Kidney glomerular epithelial cell (primary cell): ENCODE data around the gene TJP3.

Source experiments
- DNase-seq: peaks from one replicate; lab custom pipeline; 2025; lab: John Stamatoyannopoulos, UW

TJP3 gene

DNA sequence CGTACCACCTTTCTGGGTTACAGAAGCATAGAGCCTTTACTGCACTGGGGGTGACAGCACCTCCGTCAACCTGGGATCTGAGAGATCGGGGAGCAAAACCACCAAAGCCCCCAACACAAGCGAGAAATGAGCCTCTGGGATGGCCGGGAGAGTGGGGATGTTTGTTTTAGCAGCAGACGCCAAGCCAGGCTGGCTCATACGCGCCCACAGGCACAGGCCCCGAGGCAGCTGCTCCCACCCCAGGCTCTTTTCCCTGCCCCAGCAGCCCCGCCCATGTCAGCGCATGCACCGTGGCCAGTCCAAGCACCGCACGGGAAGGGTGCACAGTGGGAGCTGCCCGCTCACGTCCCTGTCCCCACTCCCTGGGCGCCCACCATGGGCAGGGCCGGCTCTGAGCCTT lies 16.5 kb upstream of the TJP3 start:
- DNase-seq = no peak

DNA sequence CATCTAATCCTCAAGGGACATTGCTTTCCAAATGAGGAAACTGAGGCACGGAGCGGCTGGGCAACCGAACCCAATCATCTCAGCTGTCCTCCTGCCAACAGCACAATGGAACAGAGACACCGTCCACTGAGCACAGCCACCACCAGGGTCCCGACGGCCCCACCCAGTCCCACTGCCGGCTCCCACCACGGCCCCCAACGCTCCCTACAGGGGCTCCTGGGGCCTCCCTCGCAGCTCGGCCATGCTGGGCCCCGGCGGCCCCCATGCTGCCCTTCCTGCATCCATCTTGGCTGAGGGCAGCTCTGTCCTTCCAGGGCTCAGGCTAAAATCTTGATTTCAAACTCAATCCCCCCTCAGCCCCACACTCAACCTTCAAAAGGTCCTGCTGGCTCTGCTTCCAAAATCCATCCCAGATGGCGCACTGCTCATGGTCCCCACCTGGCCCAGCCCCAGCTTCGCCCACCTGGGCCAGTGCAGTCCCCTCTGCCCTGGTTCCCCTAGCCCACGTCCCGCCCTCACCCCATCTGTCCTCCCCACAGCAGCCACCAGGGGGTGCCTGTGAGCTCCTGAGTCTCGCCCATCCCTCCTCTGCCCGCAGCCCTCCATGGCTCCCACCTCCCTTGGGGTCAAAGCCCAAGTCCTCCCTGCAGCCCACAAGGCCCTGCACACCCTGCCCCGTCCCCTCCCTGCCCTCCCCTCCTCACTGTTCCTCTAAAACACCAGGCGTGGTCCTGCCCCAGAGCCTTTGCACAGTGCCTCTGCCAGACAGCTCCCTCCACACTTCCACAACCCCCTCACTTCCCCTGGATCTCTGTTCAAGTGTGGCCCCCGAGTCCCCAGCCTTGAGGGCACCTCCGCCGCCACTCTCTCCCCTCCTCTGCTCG lies 15.8 kb upstream of the TJP3 start:
- no peak for DNase-seq

GRCh38 chr19:3693025-3693925 lies 14.9 kb upstream of the TJP3 start:
- no peak for DNase-seq

- no peak for DNase-seq
Measured at GRCh38 chr19:3694361-3695123, 13.6 kb upstream of the TJP3 start.

- no peak for DNase-seq
Measured at GRCh38 chr19:3695124-3695733, 13.0 kb upstream of the TJP3 start.

- DNase-seq = no peak
Measured at GRCh38 chr19:3695986-3696659, 12.1 kb upstream of the TJP3 start.

- DNase-seq = no peak
Measured at GRCh38 chr19:3696660-3696995, 11.6 kb upstream of the TJP3 start.

- DNase-seq = no peak
Measured at GRCh38 chr19:3697094-3697493, 11.1 kb upstream of the TJP3 start.

GRCh38 chr19:3697671-3698385 lies 10.4 kb upstream of the TJP3 start:
- no peak for DNase-seq

GRCh38 chr19:3698386-3698950 lies 9.7 kb upstream of the TJP3 start:
- DNase-seq = no peak

DNA sequence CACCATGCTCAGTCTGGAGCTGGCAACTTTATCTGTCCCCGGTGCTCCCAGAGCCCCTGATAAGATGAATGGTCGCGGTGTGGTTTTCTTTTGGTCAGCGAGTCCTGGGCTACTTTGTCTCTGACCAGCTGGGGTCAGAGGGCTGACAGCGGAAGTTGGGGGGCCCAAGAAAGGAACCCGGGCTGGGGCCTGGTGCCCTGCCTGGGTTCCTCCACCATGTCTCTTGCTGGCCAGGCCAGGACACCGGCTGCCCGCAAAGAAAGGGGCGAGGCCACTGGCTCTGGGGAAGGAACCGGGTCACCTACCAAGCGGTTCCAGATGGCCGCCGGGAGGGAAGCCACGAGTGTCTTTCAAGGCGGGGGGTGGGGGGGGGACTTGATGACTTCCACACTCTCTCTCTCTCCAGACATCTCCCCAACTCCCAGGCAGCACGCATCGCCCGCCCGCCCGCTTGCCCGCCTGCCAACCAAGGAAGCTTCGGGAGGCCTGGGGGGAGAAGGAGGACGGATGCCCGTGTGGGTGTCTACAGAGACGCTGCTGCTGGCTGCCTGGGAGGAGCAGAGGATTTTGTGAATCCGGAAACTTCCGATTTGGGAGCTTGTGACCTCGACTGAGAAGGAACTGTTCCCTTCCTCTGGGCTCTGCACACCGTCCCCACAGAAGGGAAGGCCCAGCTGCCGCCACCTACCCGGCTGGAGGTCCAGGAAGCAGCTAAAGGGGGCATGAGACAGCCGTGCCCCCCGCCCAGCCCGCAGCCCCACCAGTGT lies 9.0 kb upstream of the TJP3 start:
- DNase-seq = no peak

- DNase-seq = no peak
Measured at GRCh38 chr19:3699741-3700241, 8.4 kb upstream of the TJP3 start.

DNA sequence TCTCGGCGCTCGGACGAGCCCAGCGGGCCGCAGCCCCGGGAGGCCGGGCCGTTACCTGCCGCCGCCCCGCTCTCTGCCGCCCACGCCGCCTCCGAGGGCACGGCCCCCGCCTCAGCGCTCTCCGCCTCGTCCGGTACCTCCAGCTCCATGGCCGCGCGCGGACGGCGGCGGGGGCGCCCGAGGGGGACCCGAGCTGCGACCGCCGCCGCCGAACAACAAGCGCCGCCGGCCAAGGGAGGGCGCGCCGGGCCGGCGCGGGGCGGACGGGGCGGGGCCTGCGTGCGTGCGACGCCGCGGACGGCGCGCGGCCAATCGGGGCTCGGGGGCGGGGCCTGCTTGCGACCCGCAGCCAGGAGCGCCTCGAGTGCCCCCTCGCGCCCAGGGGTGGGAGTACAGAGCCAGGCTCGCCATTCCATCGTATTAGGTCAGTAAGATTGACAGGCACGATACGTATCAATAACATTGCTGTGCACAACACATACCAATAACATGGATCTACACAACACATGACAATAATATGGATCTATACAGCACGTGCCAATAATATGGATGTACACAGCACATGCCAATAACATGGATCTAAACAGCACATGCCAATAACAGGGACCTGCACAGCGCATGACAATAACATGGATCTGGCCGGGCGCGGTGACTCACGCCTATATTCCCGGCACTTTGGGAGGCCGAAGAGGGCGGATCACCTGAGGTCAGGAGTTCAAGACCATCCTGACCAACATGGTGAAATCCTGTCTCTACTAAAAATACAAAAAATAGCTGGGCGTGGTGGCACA lies 7.7 kb upstream of the TJP3 start, which contains the start of gene PIP5K1C:
PIP5K1C (minus strand) TSS at position 227 of the 791 bp plus-strand sequence; CDS start at position 149, 78 bp downstream.
- DNase-seq = peak; percentile 56

DNA sequence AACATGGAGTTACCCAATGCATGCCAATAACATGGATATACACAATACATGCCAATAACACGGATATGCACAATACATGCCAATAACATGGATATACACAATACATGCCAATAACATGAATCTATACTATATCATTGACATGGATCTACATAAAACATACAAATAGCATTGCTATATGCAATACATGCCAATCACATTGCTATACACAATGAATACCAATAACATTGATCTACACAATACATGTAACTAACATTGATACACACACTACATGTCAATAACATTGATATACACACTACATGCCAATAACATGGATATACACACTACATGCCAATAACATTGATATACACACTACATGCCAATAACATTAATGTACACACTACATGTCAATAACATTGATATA lies 7.0 kb upstream of the TJP3 start:
- no peak for DNase-seq

DNA sequence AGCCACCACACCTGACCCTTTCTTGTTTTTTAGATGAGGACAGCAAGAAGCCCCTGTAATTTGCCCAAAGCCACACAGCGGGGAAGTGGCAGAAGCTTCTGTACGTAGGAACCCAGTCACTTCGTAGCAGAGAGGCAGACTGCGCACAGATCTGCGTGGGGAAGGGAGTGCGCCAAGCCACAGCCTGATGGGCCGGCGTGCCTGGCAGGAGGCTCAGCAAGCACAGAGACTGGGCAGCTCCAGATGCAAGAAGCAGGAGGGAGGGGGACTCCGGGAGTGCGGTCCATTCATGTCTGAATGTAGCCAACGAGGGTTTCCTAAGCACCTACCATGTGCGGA lies 347 bp upstream of the TJP3 start:
- no peak for DNase-seq

- no peak for DNase-seq
Measured at GRCh38 chr19:3710265-3710812, 2.2 kb downstream of the TJP3 start.

GRCh38 chr19:3712663-3713611 lies 4.8 kb downstream of the TJP3 start:
- DNase-seq = no peak
